Body of pancreas (tissue), 4 donors: ENCODE results near the gene CUL4B.
"Not testable (repeated sequence)": the region's sequence is repeated elsewhere in the genome, so short reads cannot be mapped to it uniquely, and the experiment has no call there.

ENCODE experiments used
- CTCF ChIP-seq, 7 experiments: fragments of 450-650 bp in 4 of 7; fragments of 200-600 bp in 3 of 7; sonication (generic) in 3 of 7; IDR thresholded peaks; one replicate each; pipeline ENCODE4 v1.5.1; 2016 to 2019; ENCODE audit warnings: antibody characterized with exemption in 7 of 7
- POLR2A ChIP-seq, 3 donors: fragments of 450-650 bp; IDR thresholded peaks; one replicate each; pipeline ENCODE4 v1.6.1; 2016; ENCODE audit warnings: antibody characterized with exemption in 3 of 3, mild to moderate bottlenecking in 2 of 3

GRCh38 chrX:120573806-120574205 is 13.0 kb upstream of the CUL4B start:
- not testable (repeated sequence) for TF ChIP-seq CTCF, POLR2A (IDR thresholded peaks at IDR 0.05)
